ENCODE results near the gene BMAL1.

GRCh38 chr11:13338019-13338426 is 60.4 kb downstream of the BMAL1 start:
- TF ChIP-seq CTCF (IDR thresholded peaks at IDR 0.05; ENCODE audit: low read length) (no peak), EZH2 (IDR thresholded peaks at IDR 0.05; ENCODE audit: borderline replicate concordance, low read length) (no peak)

Data from OCI-LY1 (cell line).